GM19193 (cell line): Measurements from ENCODE around the gene CHRNA7.

Experiments
- POLR2A ChIP-seq: IDR thresholded peaks from 4 replicates; pipeline ENCODE4 v1.6.1; 2011; ENCODE audit not compliant: insufficient read depth, insufficient read length; ENCODE audit errors: extremely low read depth

CHRNA7 gene

GRCh38 chr15:32104061-32104995 lies 74.0 kb downstream of the CHRNA7 start:
- no peak for TF ChIP-seq POLR2A

GRCh38 chr15:32105258-32106241 lies 75.2 kb downstream of the CHRNA7 start:
- no peak for TF ChIP-seq POLR2A

GRCh38 chr15:32106401-32107381 lies 76.4 kb downstream of the CHRNA7 start:
- TF ChIP-seq POLR2A: no peak

- TF ChIP-seq POLR2A: no peak
Observed at GRCh38 chr15:32107477-32108080, 77.3 kb downstream of the CHRNA7 start.

- no peak for TF ChIP-seq POLR2A
Observed at GRCh38 chr15:32108661-32109060, 78.3 kb downstream of the CHRNA7 start.

GRCh38 chr15:32112101-32112500 lies 81.8 kb downstream of the CHRNA7 start:
- no peak for TF ChIP-seq POLR2A

GRCh38 chr15:32113224-32113623 lies 82.9 kb downstream of the CHRNA7 start:
- no peak for TF ChIP-seq POLR2A

GRCh38 chr15:32117122-32117521 lies 86.8 kb downstream of the CHRNA7 start:
- no peak for TF ChIP-seq POLR2A

- no peak for TF ChIP-seq POLR2A
Observed at GRCh38 chr15:32119286-32119685, 89.0 kb downstream of the CHRNA7 start.

- no peak for TF ChIP-seq POLR2A
Observed at GRCh38 chr15:32119694-32120330, 89.5 kb downstream of the CHRNA7 start.

GRCh38 chr15:32120577-32121383 lies 90.5 kb downstream of the CHRNA7 start:
- no peak for TF ChIP-seq POLR2A

GRCh38 chr15:32121384-32121695 lies 91.0 kb downstream of the CHRNA7 start:
- TF ChIP-seq POLR2A: no peak

- no peak for TF ChIP-seq POLR2A
Observed at GRCh38 chr15:32122013-32122412, 91.7 kb downstream of the CHRNA7 start.

- no peak for TF ChIP-seq POLR2A
Observed at GRCh38 chr15:32123473-32123872, 93.2 kb downstream of the CHRNA7 start.
